WERI-Rb-1 (cell line): ENCODE measurements around the gene NFIA.
A peak's percentile ranks its signal among the peaks of the same experiment; 100 is the strongest.

ENCODE experiments used
- DNase-seq: peaks from one replicate; pipeline ENCODE4 v3.0.0-alpha.2; 2020
- H3K27ac ChIP-seq: fragments of 250-450 bp; sonication (Bioruptor Pico); 2 replicates; pipeline ENCODE4 v1.5.1; 2020; ENCODE audit warnings: mild to moderate bottlenecking, moderate library complexity
- H3K27me3 ChIP-seq: fragments of 250-450 bp; sonication (Bioruptor Pico); 2 replicates; pipeline ENCODE4 v1.5.1; 2021; ENCODE audit warnings: mild to moderate bottlenecking, low read depth, moderate library complexity; ENCODE audit not compliant: insufficient read depth, severe bottlenecking
- H3K36me3 ChIP-seq: fragments of 250-450 bp; sonication (Bioruptor Pico); 2 replicates; pipeline ENCODE4 v1.5.1; 2020; ENCODE audit warnings: mild to moderate bottlenecking, moderate library complexity
- H3K4me3 ChIP-seq: 2 replicates; pipeline ENCODE4 v1.5.1; 2011; ENCODE audit warnings: low read depth, mild to moderate bottlenecking, control low read depth, low read length
- H3K9me3 ChIP-seq: fragments of 250-450 bp; sonication (Bioruptor Pico); 2 replicates; pipeline ENCODE4 v1.5.1; 2021; ENCODE audit warnings: mild to moderate bottlenecking, moderate library complexity; ENCODE audit not compliant: severe bottlenecking
- TF ChIP-seq, protein P1 (sequence below): IDR thresholded peaks from 2 replicates; pipeline ENCODE4 v1.5.1; 2011; ENCODE audit warnings: low read depth, mild to moderate bottlenecking, control low read depth, inconsistent platforms, low read length

The NFIA gene

DNA sequence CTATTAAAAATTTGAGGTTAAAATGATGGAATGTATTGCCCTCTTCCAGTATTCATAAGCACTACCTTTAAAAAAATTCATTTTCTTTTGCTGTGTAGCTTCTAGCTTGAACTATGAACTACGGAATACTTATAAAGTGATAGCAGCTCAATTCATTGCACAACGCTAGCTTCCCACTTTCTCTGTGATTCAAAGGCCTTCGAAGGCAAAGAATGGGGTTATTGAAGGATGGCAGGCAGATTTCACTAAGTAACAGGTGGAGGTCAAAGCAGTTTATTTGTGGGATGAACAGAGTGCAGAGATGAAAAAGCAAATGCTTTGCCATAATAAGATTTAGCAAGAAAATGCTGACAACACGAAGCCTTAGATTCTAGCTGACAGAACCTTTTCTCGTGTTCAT, 290.6 kb downstream of the NFIA start:
- peak; percentile 22 for DNase-seq
- H3K9me3 ChIP-seq = no peaks in the 10 kb centered on the region
- H3K27ac ChIP-seq = peak overlapping the region; percentile 76
- TF ChIP-seq, protein P1, sequence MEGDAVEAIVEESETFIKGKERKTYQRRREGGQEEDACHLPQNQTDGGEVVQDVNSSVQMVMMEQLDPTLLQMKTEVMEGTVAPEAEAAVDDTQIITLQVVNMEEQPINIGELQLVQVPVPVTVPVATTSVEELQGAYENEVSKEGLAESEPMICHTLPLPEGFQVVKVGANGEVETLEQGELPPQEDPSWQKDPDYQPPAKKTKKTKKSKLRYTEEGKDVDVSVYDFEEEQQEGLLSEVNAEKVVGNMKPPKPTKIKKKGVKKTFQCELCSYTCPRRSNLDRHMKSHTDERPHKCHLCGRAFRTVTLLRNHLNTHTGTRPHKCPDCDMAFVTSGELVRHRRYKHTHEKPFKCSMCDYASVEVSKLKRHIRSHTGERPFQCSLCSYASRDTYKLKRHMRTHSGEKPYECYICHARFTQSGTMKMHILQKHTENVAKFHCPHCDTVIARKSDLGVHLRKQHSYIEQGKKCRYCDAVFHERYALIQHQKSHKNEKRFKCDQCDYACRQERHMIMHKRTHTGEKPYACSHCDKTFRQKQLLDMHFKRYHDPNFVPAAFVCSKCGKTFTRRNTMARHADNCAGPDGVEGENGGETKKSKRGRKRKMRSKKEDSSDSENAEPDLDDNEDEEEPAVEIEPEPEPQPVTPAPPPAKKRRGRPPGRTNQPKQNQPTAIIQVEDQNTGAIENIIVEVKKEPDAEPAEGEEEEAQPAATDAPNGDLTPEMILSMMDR = no peak
- no peaks in the 10 kb centered on the region for H3K36me3 ChIP-seq
- H3K27me3 ChIP-seq = no peaks in the 10 kb centered on the region
- H3K4me3 ChIP-seq = peak overlapping the region; percentile 3

DNA sequence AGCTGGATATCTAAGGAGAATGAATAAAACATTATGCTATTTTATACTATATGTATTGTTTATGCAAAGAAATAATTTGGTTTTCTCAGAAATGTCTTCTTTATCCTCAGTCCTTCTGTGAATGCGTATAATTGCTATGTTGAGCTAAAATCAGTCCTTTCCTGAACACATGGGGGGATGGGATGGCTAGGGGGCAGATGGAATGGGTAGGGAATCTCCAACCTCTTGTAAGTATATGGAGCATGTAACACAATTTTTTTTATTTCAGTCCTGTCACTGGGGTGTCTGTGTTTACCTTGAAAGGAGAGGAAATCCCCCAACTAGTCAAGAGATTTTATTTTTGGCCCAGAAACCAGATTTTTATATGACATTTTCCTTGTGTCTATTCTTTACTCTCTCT, 291.8 kb downstream of the NFIA start:
- no peak for DNase-seq
- no peaks in the 10 kb centered on the region for H3K27me3 ChIP-seq
- H3K4me3 ChIP-seq = no peak overlapping the region
- TF ChIP-seq, protein P1 = no peak
- no peaks in the 10 kb centered on the region for H3K36me3 ChIP-seq
- H3K9me3 ChIP-seq = no peaks in the 10 kb centered on the region
- H3K27ac ChIP-seq = no peak overlapping the region

- Histone ChIP-seq H3K27ac (no peak overlapping the region), H3K4me3 (no peak overlapping the region), H3K9me3 (no peaks in the 10 kb centered on the region), H3K36me3 (no peaks in the 10 kb centered on the region), H3K27me3 (no peaks in the 10 kb centered on the region)
- TF ChIP-seq, protein P1 = no peak
- no peak for DNase-seq
Measured at GRCh38 chr1:61375082-61375880, 292.9 kb downstream of the NFIA start.

GRCh38 chr1:61376151-61376550, 293.8 kb downstream of the NFIA start:
- H3K9me3 ChIP-seq = no peaks in the 10 kb centered on the region
- H3K36me3 ChIP-seq = no peaks in the 10 kb centered on the region
- no peaks in the 10 kb centered on the region for H3K27me3 ChIP-seq
- H3K4me3 ChIP-seq = no peak overlapping the region
- TF ChIP-seq, protein P1 = no peak
- no peak overlapping the region for H3K27ac ChIP-seq
- DNase-seq = no peak

GRCh38 chr1:61377242-61377958, 295.0 kb downstream of the NFIA start:
- Histone ChIP-seq H3K36me3 (no peaks in the 10 kb centered on the region), H3K9me3 (no peaks in the 10 kb centered on the region), H3K27me3 (no peaks in the 10 kb centered on the region), H3K27ac (no peak overlapping the region), H3K4me3 (no peak overlapping the region)
- no peak for DNase-seq
- TF ChIP-seq, protein P1 = no peak
